OCI-LY1 (cell line): ENCODE data around the gene PPARGC1A.

Experiments used
- H2AFZ ChIP-seq: fragments of 200-600 bp; sonication (generic), shearing (Covaris generic); 2 replicates; pipeline ENCODE4 v1.6.0; 2014; ENCODE audit warnings: antibody characterized with exemption, mild to moderate bottlenecking, low read length
- H3F3A ChIP-seq: fragments of 200-600 bp; sonication (generic), shearing (Covaris generic); 2 replicates; pipeline ENCODE4 v1.6.0; 2014; ENCODE audit warnings: mild to moderate bottlenecking, antibody characterized with exemption, low read length, moderate library complexity; ENCODE audit not compliant: insufficient read depth
- H3K27ac ChIP-seq: fragments of 200-600 bp; sonication (generic); 2 replicates; pipeline ENCODE4 v1.5.1; 2014; ENCODE audit warnings: low read length, mixed run types, mild to moderate bottlenecking, low read depth; ENCODE audit not compliant: poor library complexity, severe bottlenecking
- H3K27me3 ChIP-seq: fragments of 200-600 bp; sonication (generic); 2 replicates; pipeline ENCODE4 v1.6.0; 2014; ENCODE audit warnings: antibody characterized with exemption, mild to moderate bottlenecking, low read length, moderate library complexity; ENCODE audit not compliant: insufficient read depth
- H3K36me3 ChIP-seq: fragments of 200-600 bp; sonication (generic); 2 replicates; pipeline ENCODE4 v1.6.1; 2014; ENCODE audit warnings: mild to moderate bottlenecking, antibody characterized with exemption, low read length, moderate library complexity, mixed read lengths; ENCODE audit not compliant: insufficient read depth
- H3K4me1 ChIP-seq: fragments of 200-600 bp; sonication (generic); 2 replicates; pipeline ENCODE4 v1.5.1; 2014; ENCODE audit warnings: mild to moderate bottlenecking, low read length, moderate library complexity; ENCODE audit not compliant: insufficient read depth, severe bottlenecking
- H3K4me2 ChIP-seq: fragments of 200-600 bp; sonication (generic), shearing (Covaris generic); 2 replicates; pipeline ENCODE4 v1.6.1; 2014; ENCODE audit warnings: low read length
- H3K4me3 ChIP-seq: fragments of 200-600 bp; sonication (generic); 2 replicates; pipeline ENCODE4 v1.5.1; 2014; ENCODE audit warnings: low read length, low read depth, mild to moderate bottlenecking, mixed read lengths; ENCODE audit not compliant: poor library complexity, severe bottlenecking
- H3K79me2 ChIP-seq: fragments of 200-600 bp; shearing (Covaris generic); 2 replicates; pipeline ENCODE4 v1.6.1; 2016; ENCODE audit warnings: mixed run types, low read length, mixed read lengths; ENCODE audit not compliant: insufficient read depth
- H3K9ac ChIP-seq: fragments of 200-600 bp; sonication (generic), shearing (Covaris generic); 2 replicates; pipeline ENCODE4 v1.6.1; 2014; ENCODE audit warnings: mild to moderate bottlenecking, low read length, mixed read lengths
- H3K9me2 ChIP-seq: fragments of 200-600 bp; sonication (generic), shearing (Covaris generic); 2 replicates; pipeline ENCODE4 v1.6.1; 2014; ENCODE audit warnings: low read depth, mild to moderate bottlenecking, low read length, mixed read lengths
- H3K9me3 ChIP-seq: fragments of 200-600 bp; shearing (Covaris generic); 2 replicates; pipeline ENCODE4 v1.6.1; 2014; ENCODE audit warnings: low read length, mixed read lengths
- H4K20me1 ChIP-seq: fragments of 200-600 bp; sonication (generic), shearing (Covaris generic); 2 replicates; pipeline ENCODE4 v1.6.0; 2016; ENCODE audit warnings: mild to moderate bottlenecking, low read length; ENCODE audit not compliant: insufficient read depth
- EZH2 ChIP-seq: fragments of 200-600 bp; sonication (generic), shearing (Covaris generic); IDR thresholded peaks from 2 replicates; pipeline ENCODE4 v1.8.0; 2017; ENCODE audit warnings: borderline replicate concordance, mixed run types, mild to moderate bottlenecking, antibody characterized with exemption, low read length, moderate library complexity, mixed read lengths
- TF ChIP-seq, protein P1 (sequence below): fragments of 200-600 bp; sonication (generic), shearing (Covaris generic); IDR thresholded peaks from 2 replicates; pipeline ENCODE4 v1.5.1; 2017; ENCODE audit warnings: mild to moderate bottlenecking, antibody characterized with exemption, low read length, moderate library complexity, mixed read lengths

Gene PPARGC1A

DNA sequence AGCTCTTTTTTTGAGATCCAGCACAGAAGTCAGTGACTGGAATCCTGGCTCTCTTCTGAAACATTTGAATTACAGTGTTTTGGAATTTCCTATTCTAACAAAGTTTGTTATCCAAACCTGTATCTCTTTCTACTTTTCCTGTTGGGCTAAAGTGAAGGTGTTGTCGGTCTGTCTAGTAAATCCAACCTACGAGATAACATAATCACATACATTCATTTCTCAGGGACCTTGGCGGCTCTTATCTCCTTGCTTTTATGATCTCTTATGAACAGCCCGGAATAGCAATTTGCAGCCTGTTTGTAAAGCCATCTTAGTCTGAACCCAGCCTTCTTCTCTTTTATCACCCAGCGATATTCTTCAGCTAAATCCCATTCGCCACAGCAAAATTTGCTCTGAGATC, 14.5 kb downstream of the PPARGC1A start:
- Histone ChIP-seq H3K4me3 (no peak overlapping the region), H3K9me2 (no peaks in the 10 kb centered on the region), H3K4me1 (no peaks in the 10 kb centered on the region), H3K27me3 (no peaks in the 10 kb centered on the region), H3K9ac (no peak overlapping the region), H3K36me3 (no peaks in the 10 kb centered on the region), H3K79me2 (no peaks in the 10 kb centered on the region), H3K27ac (no peak overlapping the region), H4K20me1 (no peaks in the 10 kb centered on the region), H3K4me2 (no peak overlapping the region), H2AFZ (no peak overlapping the region), H3K9me3 (no peaks in the 10 kb centered on the region), H3F3A (no peaks in the 10 kb centered on the region)
- TF ChIP-seq, protein P1, sequence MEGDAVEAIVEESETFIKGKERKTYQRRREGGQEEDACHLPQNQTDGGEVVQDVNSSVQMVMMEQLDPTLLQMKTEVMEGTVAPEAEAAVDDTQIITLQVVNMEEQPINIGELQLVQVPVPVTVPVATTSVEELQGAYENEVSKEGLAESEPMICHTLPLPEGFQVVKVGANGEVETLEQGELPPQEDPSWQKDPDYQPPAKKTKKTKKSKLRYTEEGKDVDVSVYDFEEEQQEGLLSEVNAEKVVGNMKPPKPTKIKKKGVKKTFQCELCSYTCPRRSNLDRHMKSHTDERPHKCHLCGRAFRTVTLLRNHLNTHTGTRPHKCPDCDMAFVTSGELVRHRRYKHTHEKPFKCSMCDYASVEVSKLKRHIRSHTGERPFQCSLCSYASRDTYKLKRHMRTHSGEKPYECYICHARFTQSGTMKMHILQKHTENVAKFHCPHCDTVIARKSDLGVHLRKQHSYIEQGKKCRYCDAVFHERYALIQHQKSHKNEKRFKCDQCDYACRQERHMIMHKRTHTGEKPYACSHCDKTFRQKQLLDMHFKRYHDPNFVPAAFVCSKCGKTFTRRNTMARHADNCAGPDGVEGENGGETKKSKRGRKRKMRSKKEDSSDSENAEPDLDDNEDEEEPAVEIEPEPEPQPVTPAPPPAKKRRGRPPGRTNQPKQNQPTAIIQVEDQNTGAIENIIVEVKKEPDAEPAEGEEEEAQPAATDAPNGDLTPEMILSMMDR = no peak
- TF ChIP-seq EZH2 = no peak

DNA sequence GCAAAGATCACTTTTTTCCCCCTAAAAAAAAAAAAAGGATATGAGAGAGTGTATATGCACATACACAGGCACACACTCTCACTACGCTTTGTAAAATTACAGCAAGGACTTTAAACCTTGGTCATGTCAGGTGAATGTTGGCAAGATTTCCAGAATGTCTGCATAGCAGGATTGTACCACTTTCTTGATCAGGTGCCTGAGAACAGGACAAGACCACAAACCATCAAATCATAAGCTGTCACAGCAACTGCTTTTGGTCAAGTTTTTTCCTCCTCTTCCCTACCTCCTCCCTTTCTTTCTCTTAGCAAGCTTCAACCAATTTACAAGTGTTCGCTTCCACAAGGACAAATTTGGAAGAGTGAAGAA, 15.3 kb downstream of the PPARGC1A start:
- Histone ChIP-seq H4K20me1 (no peaks in the 10 kb centered on the region), H2AFZ (no peak overlapping the region), H3K9me2 (no peaks in the 10 kb centered on the region), H3K9me3 (no peaks in the 10 kb centered on the region), H3K9ac (no peak overlapping the region), H3K27ac (no peak overlapping the region), H3F3A (no peaks in the 10 kb centered on the region), H3K4me2 (no peak overlapping the region), H3K4me3 (no peak overlapping the region), H3K79me2 (no peaks in the 10 kb centered on the region), H3K4me1 (no peaks in the 10 kb centered on the region), H3K36me3 (no peaks in the 10 kb centered on the region), H3K27me3 (no peaks in the 10 kb centered on the region)
- TF ChIP-seq, protein P1 = no peak
- TF ChIP-seq EZH2 = no peak

DNA sequence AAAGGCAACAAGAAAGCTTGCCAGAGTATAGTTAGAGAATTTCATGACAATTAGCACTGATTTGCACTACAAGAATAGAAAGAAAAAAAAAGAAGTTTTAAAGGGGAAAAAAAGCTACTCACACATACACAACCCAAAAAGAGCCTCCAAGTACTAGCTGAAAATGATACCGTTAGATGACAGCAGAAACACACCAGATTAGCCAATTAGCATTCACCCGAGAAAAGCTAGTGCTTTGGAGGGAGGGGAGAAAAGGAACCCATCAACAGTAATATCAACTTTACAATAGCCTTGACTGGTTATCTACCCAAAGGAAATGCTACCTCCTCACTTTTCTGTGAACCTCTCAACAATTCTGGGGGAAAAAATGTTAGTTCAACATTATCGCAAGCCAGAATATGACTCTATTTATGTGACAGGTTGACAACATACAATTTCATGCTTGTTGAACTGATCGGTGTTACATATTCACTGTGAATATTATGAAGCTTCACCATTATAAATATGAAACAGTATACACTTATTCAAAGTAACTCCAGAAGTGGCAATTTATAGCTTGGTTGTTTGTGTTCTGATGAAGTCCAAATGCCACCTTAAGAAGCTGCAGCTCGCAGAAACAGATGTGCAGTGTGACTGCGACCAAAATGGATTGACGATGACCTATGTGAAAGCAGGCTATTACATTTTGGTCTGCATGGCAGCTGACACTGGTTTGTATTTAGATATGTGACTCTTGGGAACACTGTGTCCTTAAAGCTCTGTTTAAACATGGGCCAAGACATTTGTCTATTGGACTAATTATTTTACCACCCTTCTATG, 15.9 kb downstream of the PPARGC1A start:
- H3K4me1 ChIP-seq = no peaks in the 10 kb centered on the region

More for the DNA sequence above, 15.9 kb downstream of the PPARGC1A start:
- H4K20me1 ChIP-seq = no peaks in the 10 kb centered on the region
- H3K27ac ChIP-seq = no peak overlapping the region
- no peaks in the 10 kb centered on the region for H3K9me2 ChIP-seq
- no peaks in the 10 kb centered on the region for H3K27me3 ChIP-seq
- H3F3A ChIP-seq = no peaks in the 10 kb centered on the region
- H3K9me3 ChIP-seq = no peaks in the 10 kb centered on the region
- H2AFZ ChIP-seq = no peak overlapping the region
- H3K4me3 ChIP-seq = no peak overlapping the region
- no peaks in the 10 kb centered on the region for H3K79me2 ChIP-seq
- no peak for TF ChIP-seq EZH2
- TF ChIP-seq, protein P1 = no peak
- H3K4me2 ChIP-seq = no peak overlapping the region
- H3K36me3 ChIP-seq = no peaks in the 10 kb centered on the region
- no peak overlapping the region for H3K9ac ChIP-seq
